B cell (primary cell): ENCODE measurements around the gene CAMTA1.

Source experiments
- EZH2 ChIP-seq: IDR thresholded peaks from 2 replicates; pipeline ENCODE4 v1.6.1; 2012; ENCODE audit warnings: borderline replicate concordance, low read depth, mild to moderate bottlenecking, moderate library complexity, low read length; ENCODE audit not compliant: insufficient read depth, poor library complexity, severe bottlenecking
- TF ChIP-seq, protein P1 (sequence below): fragments of 200-600 bp; IDR thresholded peaks from one replicate; pipeline ENCODE4 v1.8.0; 2022; ENCODE audit warnings: antibody characterized with exemption, mild to moderate bottlenecking

DNA sequence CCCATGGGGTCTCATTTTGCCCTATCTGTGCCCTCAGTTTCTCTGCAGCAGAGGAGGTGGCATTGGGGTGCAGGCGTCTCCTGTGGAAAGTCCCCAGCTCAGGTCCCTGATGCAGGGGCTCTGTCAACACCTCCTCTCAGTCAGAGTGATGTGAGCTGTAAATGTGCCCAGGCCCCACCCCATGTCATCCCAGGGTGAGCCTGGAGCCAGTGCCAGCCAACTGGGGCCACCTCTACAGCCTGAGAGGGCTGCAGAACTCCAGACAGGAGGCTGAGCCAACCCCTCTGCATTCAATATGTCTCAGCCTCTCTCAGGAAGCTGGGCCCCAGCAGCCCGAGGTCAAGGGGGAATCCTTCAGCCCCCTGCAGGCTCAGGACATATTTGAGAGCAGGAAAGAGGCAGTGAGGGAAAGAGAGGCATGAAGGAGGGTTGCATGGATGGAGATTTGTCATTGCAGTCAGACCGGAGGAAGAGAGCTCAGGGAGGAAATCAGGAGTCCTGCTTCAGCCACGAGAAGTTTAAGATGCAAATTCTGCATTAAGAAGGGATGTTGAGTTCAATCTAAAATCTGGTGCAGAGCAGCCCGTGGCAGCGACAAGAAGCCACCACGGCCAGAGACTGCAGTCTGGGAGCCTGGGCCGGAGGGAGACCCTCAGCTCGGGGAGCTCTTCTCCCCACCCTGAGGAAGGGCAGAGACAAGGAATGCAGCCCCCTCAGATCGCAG lies 697.7 kb downstream of the CAMTA1 start:
- TF ChIP-seq, protein P1, sequence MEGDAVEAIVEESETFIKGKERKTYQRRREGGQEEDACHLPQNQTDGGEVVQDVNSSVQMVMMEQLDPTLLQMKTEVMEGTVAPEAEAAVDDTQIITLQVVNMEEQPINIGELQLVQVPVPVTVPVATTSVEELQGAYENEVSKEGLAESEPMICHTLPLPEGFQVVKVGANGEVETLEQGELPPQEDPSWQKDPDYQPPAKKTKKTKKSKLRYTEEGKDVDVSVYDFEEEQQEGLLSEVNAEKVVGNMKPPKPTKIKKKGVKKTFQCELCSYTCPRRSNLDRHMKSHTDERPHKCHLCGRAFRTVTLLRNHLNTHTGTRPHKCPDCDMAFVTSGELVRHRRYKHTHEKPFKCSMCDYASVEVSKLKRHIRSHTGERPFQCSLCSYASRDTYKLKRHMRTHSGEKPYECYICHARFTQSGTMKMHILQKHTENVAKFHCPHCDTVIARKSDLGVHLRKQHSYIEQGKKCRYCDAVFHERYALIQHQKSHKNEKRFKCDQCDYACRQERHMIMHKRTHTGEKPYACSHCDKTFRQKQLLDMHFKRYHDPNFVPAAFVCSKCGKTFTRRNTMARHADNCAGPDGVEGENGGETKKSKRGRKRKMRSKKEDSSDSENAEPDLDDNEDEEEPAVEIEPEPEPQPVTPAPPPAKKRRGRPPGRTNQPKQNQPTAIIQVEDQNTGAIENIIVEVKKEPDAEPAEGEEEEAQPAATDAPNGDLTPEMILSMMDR, result no peak
- TF ChIP-seq EZH2, result no peak
